GM12878 (cell line): ENCODE data around the gene MACF1. TPM values are rescaled to one million over a fixed set of nuclear protein-coding genes. Genes with fewer than 3 reads are reported as not detected.

ENCODE experiments used
- ATAC-seq: fragments of 200-7000 bp; cut with Tn5 transposase; 3 replicates; pipeline ENCODE4 v1.9.1; 2020; ENCODE audit warnings: mild to moderate bottlenecking, moderate library complexity
- BruUV-seq: library from RNA; stranded (reverse); fragments of 400-500 nt; replicated peaks from 2 replicates; lab custom pipeline; 2021; lab: Mats Ljungman, UMichigan
- CTCF ChIA-PET: fragments of 300-600 bp; sonication (Branson Sonifier 250); formaldehyde crosslinking; extraction: SDS; loops from one replicate; lab custom pipeline; 2021; ENCODE audit warnings: inconsistent platforms; lab: Yijun Ruan, JAX
- POLR2A ChIA-PET: fragments of 350-600 bp; formaldehyde crosslinking; extraction: SDS; loops from one replicate; lab custom pipeline; 2021; ENCODE audit warnings: inconsistent platforms; lab: Charles Lee
- RAD21 ChIA-PET: fragments of 300-600 bp; sonication (Branson Sonifier 250); formaldehyde crosslinking; loops from one replicate; lab custom pipeline; 2023; ENCODE audit warnings: antibody characterized with exemption; ENCODE audit not compliant: unreplicated experiment; lab: Charles Lee
- SMC1A ChIA-PET: fragments of 300-600 bp; sonication (Branson Sonifier 250); formaldehyde crosslinking; loops from one replicate; lab custom pipeline; 2023; ENCODE audit not compliant: unreplicated experiment, uncharacterized antibody; lab: Charles Lee
- DNase-seq: peaks from one replicate; pipeline ENCODE4 v3.0.0-alpha.2; 2011; ENCODE audit warnings: low read depth, low spot score
- FAIRE-seq: peaks from 3 replicates; lab custom pipeline; 2011; peaks lifted over from hg19 to GRCh38; lab: Jason Lieb, UNC
- H2AFZ ChIP-seq: 2 replicates; pipeline ENCODE4 v1.6.0; 2011; ENCODE audit warnings: low read depth, low read length, control low read depth; ENCODE audit not compliant: control insufficient read depth
- H3K27ac ChIP-seq: 2 replicates; pipeline ENCODE4 v1.5.1; 2011; ENCODE audit warnings: control low read depth; ENCODE audit not compliant: control insufficient read depth, insufficient read depth
- H3K27me3 ChIP-seq, 2 experiments: replicated peaks in 1 of 2; 2 replicates each; pipeline versions ENCODE4 v1.6.0 to v1.6.1; 2011; ENCODE audit warnings: low read length in 1 of 2; ENCODE audit not compliant: control insufficient read depth in 2 of 2, insufficient read depth in 2 of 2
- H3K36me3 ChIP-seq, 2 experiments: 2 replicates each; pipeline ENCODE4 v1.5.1; 2011; ENCODE audit warnings: low read length in 1 of 2; ENCODE audit not compliant: control insufficient read depth in 2 of 2, insufficient read depth in 2 of 2
- H3K4me1 ChIP-seq: 2 replicates; pipeline ENCODE4 v1.6.1; 2011; ENCODE audit warnings: mild to moderate bottlenecking, low read length, moderate library complexity, mixed read lengths; ENCODE audit not compliant: control insufficient read depth, insufficient read depth
- H3K4me2 ChIP-seq: 2 replicates; pipeline ENCODE4 v1.6.0; 2011; ENCODE audit warnings: control low read depth; ENCODE audit not compliant: control insufficient read depth, insufficient read depth
- H3K4me3 ChIP-seq: fragments of 200-600 bp; sonication (generic); 2 replicates; pipeline ENCODE4 v1.5.1; 2016
- H3K79me2 ChIP-seq: 2 replicates; pipeline ENCODE4 v1.6.0; 2011; ENCODE audit warnings: low read length; ENCODE audit not compliant: control insufficient read depth, insufficient read depth
- H3K9ac ChIP-seq: 2 replicates; pipeline ENCODE4 v1.8.0; 2011; ENCODE audit warnings: low read length, control low read depth, mixed read lengths; ENCODE audit not compliant: control insufficient read depth, insufficient read depth
- H3K9me3 ChIP-seq: replicated peaks from 3 replicates; pipeline ENCODE4 v1.5.1; 2011; ENCODE audit warnings: mild to moderate bottlenecking, low read length; ENCODE audit not compliant: control insufficient read depth, insufficient read depth
- H4K20me1 ChIP-seq: 2 replicates; pipeline ENCODE4 v1.6.0; 2011; ENCODE audit not compliant: control insufficient read depth, insufficient read depth
- CBX5 ChIP-seq: sonication (generic); IDR thresholded peaks from 2 replicates; pipeline ENCODE4 v1.6.1; 2016; ENCODE audit warnings: low read depth, moderate library complexity, mild to moderate bottlenecking, inconsistent platforms
- EP300 ChIP-seq, 2 experiments: fragments of 150-350 bp in 1 of 2; IDR thresholded peaks; 2 replicates each; pipeline ENCODE4 v1.6.1; 2011 to 2012; ENCODE audit warnings: low read depth in 2 of 2, low read length in 2 of 2, borderline replicate concordance in 1 of 2, improper control_type of control experiment in 1 of 2, inconsistent platforms in 1 of 2; ENCODE audit not compliant: control insufficient read depth in 1 of 2
- FOXK2 ChIP-seq: fragments of 450-650 bp; IDR thresholded peaks from 2 replicates; pipeline ENCODE4 v1.6.1; 2017; ENCODE audit warnings: mild to moderate bottlenecking, moderate library complexity
- KDM1A ChIP-seq: fragments of 200-600 bp; sonication (generic); IDR thresholded peaks from 2 replicates; pipeline ENCODE4 v1.6.1; 2016; ENCODE audit warnings: borderline replicate concordance
- MEF2A ChIP-seq: IDR thresholded peaks from 2 replicates; pipeline ENCODE4 v1.6.1; 2011; ENCODE audit warnings: low read depth, mild to moderate bottlenecking, low read length, moderate library complexity; ENCODE audit not compliant: insufficient read depth
- MXI1 ChIP-seq: fragments of 150-350 bp; IDR thresholded peaks from 2 replicates; pipeline ENCODE4 v1.6.1; 2011; ENCODE audit warnings: low read depth, mild to moderate bottlenecking, inconsistent platforms, low read length, improper control_type of control experiment
- NRF1 ChIP-seq: conservative IDR thresholded peaks from 2 replicates; pipeline ENCODE4 v1.6.1; 2011; ENCODE audit warnings: mild to moderate bottlenecking, low read depth, low read length, improper control_type of control experiment
- PAX5 ChIP-seq: IDR thresholded peaks from 2 replicates; pipeline ENCODE4 v1.6.1; 2011; ENCODE audit warnings: low read depth, low read length, borderline replicate concordance
- SIX5 ChIP-seq: IDR thresholded peaks from 2 replicates; pipeline ENCODE4 v1.6.1; 2011; ENCODE audit warnings: mild to moderate bottlenecking, low read depth, low read length, moderate library complexity; ENCODE audit not compliant: severe bottlenecking
- YY1 ChIP-seq: IDR thresholded peaks from 2 replicates; pipeline ENCODE4 v1.6.1; 2011; ENCODE audit warnings: low read depth, mild to moderate bottlenecking, low read length
- WGBS: methylation state at CpG from one replicate; pipeline ENCODE4 v1.1.6; 2016; ENCODE audit warnings: low lambda C conversion rate; ENCODE audit not compliant: insufficient replicate concordance, insufficient coverage; ENCODE audit errors: missing lambda C conversion rate; 5-methylcytosine and 5-hydroxymethylcytosine counted together
- in situ Hi-C: fragments of 300-500 bp; cut with MboI; formaldehyde crosslinking; loops from 9 replicates; pipeline ENCODE4 v1.14.3; 2018; ENCODE audit warnings: mixed read lengths
- intact Hi-C: fragments of 100-400 bp; cut with micrococcal nuclease; formaldehyde crosslinking; loops from one replicate; pipeline ENCODE4 v1.14.2; 2022; ENCODE audit not compliant: unreplicated experiment
- polyA plus RNA-seq, 11 experiments: library from polyadenylated mRNA; depleted of rRNA in 4 of 11; unstranded in 6 of 11; stranded (reverse) in 5 of 11; fragments of >200 nt; fragmentation: Nextera tagmentation in 4 of 11; fragmentation: Illumina TruSeq in 1 of 11; extraction: Ambion mirVana in 4 of 11; extraction: Trizol in 1 of 11; gene quantifications; 1 replicate in 1 of 11; 2 replicates in 10 of 11; pipeline versions ENCODE4 v1.2.1 to v1.2.3, GENCODE V29; 2011 to 2016; ENCODE audit warnings: inconsistent platforms in 2 of 11, missing spikeins in 2 of 11, low read depth in 1 of 11
- total RNA-seq, 4 experiments: library from RNA; depleted of rRNA in 3 of 4; stranded (reverse); fragments of >200 nt in 3 of 4; fragmentation: Illumina TruSeq in 1 of 4; extraction: Trizol in 1 of 4; gene quantifications; 2 replicates each; pipeline versions ENCODE4 v1.2.1 to v1.2.3, GENCODE V29; 2013 to 2021
- TF ChIP-seq, protein P1 (sequence below): fragments of 450-650 bp; IDR thresholded peaks from 2 replicates; pipeline ENCODE4 v1.6.1; 2017; ENCODE audit warnings: mild to moderate bottlenecking, moderate library complexity

MACF1 gene
- total and polyA plus RNA-seq, 10 of the 15 experiments (the other 5 are each of a cell fraction or from before 2014, with no cell fraction given) = 15.5 to 201 (median 76.9) TPM

DNA sequence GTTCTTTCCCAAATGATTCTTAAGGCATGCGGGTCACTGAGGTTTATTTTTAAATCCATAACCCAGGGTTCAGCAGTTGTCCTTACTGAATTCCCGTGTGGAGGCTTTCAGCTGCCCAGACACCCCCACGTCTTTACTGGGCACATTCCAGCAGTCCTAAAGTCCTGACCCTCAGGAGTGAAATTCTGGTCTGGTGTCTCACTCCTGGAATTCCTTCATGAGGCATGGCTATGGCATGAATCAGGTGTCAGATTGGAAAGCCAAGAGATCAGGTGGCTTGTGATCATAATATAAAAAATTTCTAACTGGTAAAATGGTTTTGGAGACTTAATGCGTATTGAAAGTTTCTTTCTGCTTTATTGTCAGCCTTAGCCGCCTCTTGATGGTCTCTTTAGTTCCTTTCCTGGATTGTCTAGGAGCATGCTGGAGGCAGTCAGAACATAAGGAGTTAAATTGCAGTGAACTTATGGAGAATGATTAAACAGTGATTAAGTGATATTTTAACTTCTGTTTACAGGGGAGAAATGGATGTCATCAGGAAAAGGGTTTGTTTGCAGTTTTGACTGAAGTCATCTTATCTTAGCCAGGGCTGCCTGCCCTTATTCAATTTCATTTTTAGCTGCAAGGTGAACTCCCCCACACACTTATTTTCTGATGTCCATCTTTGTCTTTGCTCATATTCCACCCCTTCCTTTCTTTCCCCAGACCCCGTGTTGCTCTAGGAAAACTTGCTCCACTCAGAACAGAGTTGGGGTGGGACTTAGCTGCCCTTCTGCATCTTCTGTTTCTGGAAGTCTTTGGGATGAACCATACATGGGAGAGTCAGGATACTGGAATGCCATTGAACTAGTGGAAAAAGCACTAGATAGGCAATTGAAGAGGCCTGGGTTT, 25.7 kb upstream of the MACF1 start:
- TF ChIP-seq FOXK2 (no peak), KDM1A (no peak), NRF1 (no peak)
- TF ChIP-seq, all 136 proteins: peak for 0
- Histone ChIP-seq H3K4me2 (no peak overlapping the region), H3K79me2 (peaks cover 5% of the 10 kb centered on the region)

DNA sequence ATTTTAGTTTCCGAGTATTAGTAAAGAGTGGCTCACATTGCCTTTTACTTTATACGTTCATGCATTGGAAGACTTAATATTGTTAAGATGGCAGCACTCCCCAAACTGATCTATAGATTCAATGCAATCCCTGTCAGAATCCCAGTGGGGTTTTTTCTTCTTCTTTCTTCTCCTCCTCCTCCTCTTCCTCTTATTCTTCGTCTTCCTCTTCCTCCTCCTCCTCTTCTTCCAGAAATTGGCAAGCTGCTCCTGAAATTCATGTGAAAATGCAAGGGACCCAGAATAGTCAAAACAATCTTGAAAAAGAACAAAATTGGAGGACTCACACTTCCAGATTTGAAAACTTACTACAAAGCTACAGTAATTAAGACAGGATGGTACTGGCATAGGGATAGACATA, 23.2 kb upstream of the MACF1 start:
- in situ Hi-C loops (no loop called here), intact Hi-C loops (no loop called here)
- Histone ChIP-seq H3K79me2 (peaks cover 21% of the 10 kb centered on the region), H2AFZ (no peak overlapping the region), H3K4me1 (peaks cover 15% of the 10 kb centered on the region), H3K36me3 (no peaks in the 10 kb centered on the region), H3K27ac (no peak overlapping the region), H3K27me3 (no peaks in the 10 kb centered on the region), H3K9ac (no peak overlapping the region), H3K4me2 (no peak overlapping the region), H3K4me3 (no peak overlapping the region), H4K20me1 (no peaks in the 10 kb centered on the region), H3K9me3 (no peaks in the 10 kb centered on the region)
- ChIA-PET SMC1A (interaction anchor here (1.0 to 2.6 kb wide), 2 partner anchors 10 to 75 kb away, joined by 4 to 16 read pairs; no protein-coding TSS in a partner anchor), CTCF (interaction anchor here (0.5 to 14.8 kb wide), 4 partner anchors 10 to 81 kb away, joined by 3 to 465 read pairs (median 3); no protein-coding TSS in a partner anchor), RAD21 (interaction anchor here (1.0 kb wide), 1 partner anchor 77 kb away, joined by 3 read pairs; no protein-coding TSS in a partner anchor), POLR2A (no interaction called here)
- no peak for ATAC-seq
- no TSS peak for BruUV-seq
- no peak for DNase-seq
- WGBS = 60% methylated on average over 3 of the region's 3 CpGs
- no peak for FAIRE-seq
- TF ChIP-seq EP300 (IDR thresholded peaks at IDR 0.05; ENCODE audit: borderline replicate concordance in 1 of 2, control insufficient read depth in 1 of 2, low read depth in 2 of 2, low read length in 2 of 2) (no peak), MEF2A (no peak), MXI1 (no peak), CBX5 (no peak), SIX5 (no peak), PAX5 (no peak), YY1 (no peak)
- TF ChIP-seq, protein P1, sequence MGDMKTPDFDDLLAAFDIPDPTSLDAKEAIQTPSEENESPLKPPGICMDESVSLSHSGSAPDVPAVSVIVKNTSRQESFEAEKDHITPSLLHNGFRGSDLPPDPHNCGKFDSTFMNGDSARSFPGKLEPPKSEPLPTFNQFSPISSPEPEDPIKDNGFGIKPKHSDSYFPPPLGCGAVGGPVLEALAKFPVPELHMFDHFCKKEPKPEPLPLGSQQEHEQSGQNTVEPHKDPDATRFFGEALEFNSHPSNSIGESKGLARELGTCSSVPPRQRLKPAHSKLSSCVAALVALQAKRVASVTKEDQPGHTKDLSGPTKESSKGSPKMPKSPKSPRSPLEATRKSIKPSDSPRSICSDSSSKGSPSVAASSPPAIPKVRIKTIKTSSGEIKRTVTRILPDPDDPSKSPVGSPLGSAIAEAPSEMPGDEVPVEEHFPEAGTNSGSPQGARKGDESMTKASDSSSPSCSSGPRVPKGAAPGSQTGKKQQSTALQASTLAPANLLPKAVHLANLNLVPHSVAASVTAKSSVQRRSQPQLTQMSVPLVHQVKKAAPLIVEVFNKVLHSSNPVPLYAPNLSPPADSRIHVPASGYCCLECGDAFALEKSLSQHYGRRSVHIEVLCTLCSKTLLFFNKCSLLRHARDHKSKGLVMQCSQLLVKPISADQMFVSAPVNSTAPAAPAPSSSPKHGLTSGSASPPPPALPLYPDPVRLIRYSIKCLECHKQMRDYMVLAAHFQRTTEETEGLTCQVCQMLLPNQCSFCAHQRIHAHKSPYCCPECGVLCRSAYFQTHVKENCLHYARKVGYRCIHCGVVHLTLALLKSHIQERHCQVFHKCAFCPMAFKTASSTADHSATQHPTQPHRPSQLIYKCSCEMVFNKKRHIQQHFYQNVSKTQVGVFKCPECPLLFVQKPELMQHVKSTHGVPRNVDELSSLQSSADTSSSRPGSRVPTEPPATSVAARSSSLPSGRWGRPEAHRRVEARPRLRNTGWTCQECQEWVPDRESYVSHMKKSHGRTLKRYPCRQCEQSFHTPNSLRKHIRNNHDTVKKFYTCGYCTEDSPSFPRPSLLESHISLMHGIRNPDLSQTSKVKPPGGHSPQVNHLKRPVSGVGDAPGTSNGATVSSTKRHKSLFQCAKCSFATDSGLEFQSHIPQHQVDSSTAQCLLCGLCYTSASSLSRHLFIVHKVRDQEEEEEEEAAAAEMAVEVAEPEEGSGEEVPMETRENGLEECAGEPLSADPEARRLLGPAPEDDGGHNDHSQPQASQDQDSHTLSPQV = no peak

More for the DNA sequence above, 25.7 kb upstream of the MACF1 start:
- no peaks in the 10 kb centered on the region for H3K27me3 ChIP-seq
- 81% methylated on average over 6 of the region's 6 CpGs for WGBS
- H4K20me1 ChIP-seq = no peaks in the 10 kb centered on the region
- intact Hi-C loops = no loop called here
- no peak overlapping the region for H3K27ac ChIP-seq
- ChIA-PET SMC1A (interaction anchor here (0.9 to 1.4 kb wide), 4 partner anchors 10 to 80 kb away, joined by 3 to 5 read pairs (median 3); no protein-coding TSS in a partner anchor), CTCF (interaction anchor here (1.1 to 2.2 kb wide), 5 partner anchors 10 to 69 kb away, joined by 3 to 15 read pairs (median 3); no protein-coding TSS in a partner anchor), RAD21 (interaction anchor here (0.8 kb wide), 1 partner anchor 13 kb away, joined by 3 read pairs; no protein-coding TSS in a partner anchor), POLR2A (no interaction called here)
- no TSS peak for BruUV-seq
- no peak overlapping the region for H2AFZ ChIP-seq
- no peak for FAIRE-seq
- no peaks in the 10 kb centered on the region for H3K36me3 ChIP-seq
- no peak overlapping the region for H3K4me3 ChIP-seq
- in situ Hi-C loops = no loop called here
- H3K4me1 ChIP-seq = peaks cover 6% of the 10 kb centered on the region
- DNase-seq = no peak
- H3K9me3 ChIP-seq = no peaks in the 10 kb centered on the region
- no peak overlapping the region for H3K9ac ChIP-seq
- no peak for ATAC-seq
